ENCODE data around the gene TARBP1.
A peak's percentile ranks its signal among the peaks of the same experiment; 100 is the strongest.
"Not testable (repeated sequence)": the region's sequence is repeated elsewhere in the genome, so short reads cannot be mapped to it uniquely, and the experiment has no call there.

The TARBP1 gene

DNA sequence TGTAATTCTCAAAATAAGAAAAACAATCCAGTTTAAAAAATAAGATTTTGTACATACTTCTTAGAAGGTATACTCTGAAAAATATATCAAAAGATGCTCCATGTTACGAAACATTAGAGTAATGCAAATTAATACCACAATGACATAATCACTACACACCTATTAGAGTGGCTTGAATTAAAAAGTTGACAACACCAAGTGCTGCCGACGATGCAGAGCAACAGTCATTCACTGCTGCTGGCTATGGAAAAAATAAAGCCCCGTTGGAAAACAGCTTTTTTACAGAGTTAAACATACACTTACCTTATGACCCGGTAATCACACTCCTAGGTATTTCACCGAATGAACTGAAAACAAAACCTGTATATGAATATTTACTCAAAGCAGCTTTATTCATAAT is 90.9 kb downstream of the TARBP1 start:
- no peaks in the 10 kb centered on the region for H3K36me3 ChIP-seq (ENCODE audit: control insufficient read depth, insufficient read depth, low read length)
- no peaks in the 10 kb centered on the region for H3K9me3 ChIP-seq (ENCODE audit: control insufficient read depth, low read length)
- no peak overlapping the region for H3K9ac ChIP-seq (ENCODE audit: low read length)
- H3K4me1 ChIP-seq (ENCODE audit: control insufficient read depth, insufficient read depth, low read length) = peaks cover 7% of the 10 kb centered on the region
- no peak overlapping the region for H3K4me3 ChIP-seq (ENCODE audit: low read length)
- no peaks in the 10 kb centered on the region for H3K27me3 ChIP-seq (ENCODE audit: control insufficient read depth, insufficient read depth, low read length)

DNA sequence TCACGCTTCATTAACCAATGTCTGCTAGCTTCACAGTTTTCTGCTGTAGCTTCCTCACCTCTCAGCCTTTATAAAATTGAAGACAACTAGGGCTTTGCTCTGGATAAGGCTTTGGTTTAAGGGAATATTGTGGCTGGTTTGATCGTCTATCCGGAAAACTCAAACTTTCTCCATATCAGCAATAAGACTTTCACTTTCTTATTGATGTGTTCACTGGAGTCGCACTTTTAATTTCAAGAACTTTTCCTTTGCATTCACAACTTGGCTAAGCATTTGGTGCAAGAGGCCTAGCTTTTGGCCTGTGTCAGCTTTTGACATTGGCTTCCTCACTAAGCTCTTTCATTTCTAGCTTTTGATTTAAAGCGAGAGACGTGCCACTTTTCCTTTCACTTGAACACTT is 92.9 kb downstream of the TARBP1 start:
- H3K36me3 ChIP-seq (ENCODE audit: control insufficient read depth, insufficient read depth, low read length) = no peaks in the 10 kb centered on the region
- H3K4me1 ChIP-seq (ENCODE audit: control insufficient read depth, insufficient read depth, low read length) = peaks cover 7% of the 10 kb centered on the region
- H3K9ac ChIP-seq (ENCODE audit: low read length) = no peak overlapping the region
- H3K4me3 ChIP-seq (ENCODE audit: low read length) = no peak overlapping the region
- no peaks in the 10 kb centered on the region for H3K9me3 ChIP-seq (ENCODE audit: control insufficient read depth, low read length)
- no peaks in the 10 kb centered on the region for H3K27me3 ChIP-seq (ENCODE audit: control insufficient read depth, insufficient read depth, low read length)

- Histone ChIP-seq H3K36me3 (ENCODE audit: control insufficient read depth, insufficient read depth, low read length) (peaks cover 6% of the 10 kb centered on the region), H3K27me3 (ENCODE audit: control insufficient read depth, insufficient read depth, low read length) (no peaks in the 10 kb centered on the region), H3K4me1 (ENCODE audit: control insufficient read depth, insufficient read depth, low read length) (no peaks in the 10 kb centered on the region), H3K9me3 (ENCODE audit: control insufficient read depth, low read length) (no peaks in the 10 kb centered on the region), H3K9ac (ENCODE audit: low read length) (no peak overlapping the region), H3K4me3 (ENCODE audit: low read length) (no peak overlapping the region)
Observed at GRCh38 chr1:234381699-234382555, 97.1 kb downstream of the TARBP1 start.

DNA sequence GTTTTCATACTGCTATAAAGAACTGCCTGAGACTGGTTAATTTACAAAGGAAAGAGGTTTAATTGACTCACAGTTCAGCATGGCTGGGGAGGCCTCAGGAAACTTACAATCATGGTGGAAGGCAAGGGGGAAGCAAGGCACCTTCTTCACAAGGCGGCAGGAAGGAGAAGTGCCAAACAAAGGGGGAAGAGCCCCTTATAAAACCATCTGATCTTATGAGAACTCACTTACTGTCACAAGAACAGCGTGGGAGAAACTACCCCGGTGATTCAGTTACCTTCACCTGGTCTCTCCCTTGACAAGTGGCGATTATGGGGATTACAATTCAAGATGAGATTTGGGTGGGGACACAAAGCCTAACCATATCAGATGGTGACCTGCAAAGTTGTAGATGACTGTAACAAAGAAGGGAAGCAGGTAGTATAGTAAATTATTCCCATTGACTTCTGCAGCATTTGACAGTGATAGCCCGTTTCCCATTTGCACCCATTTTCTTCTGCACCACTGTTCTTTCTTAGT is 99.3 kb downstream of the TARBP1 start:
- H3K27me3 ChIP-seq (ENCODE audit: control insufficient read depth, insufficient read depth, low read length) = not testable (repeated sequence)

GRCh38 chr1:234375672-234376071 is 103.3 kb downstream of the TARBP1 start:
- no peak overlapping the region for H3K9ac ChIP-seq (ENCODE audit: low read length)
- no peak overlapping the region for H3K4me3 ChIP-seq (ENCODE audit: low read length)
- H3K27me3 ChIP-seq (ENCODE audit: control insufficient read depth, insufficient read depth, low read length) = no peaks in the 10 kb centered on the region
- H3K4me1 ChIP-seq (ENCODE audit: control insufficient read depth, insufficient read depth, low read length) = peaks cover 5% of the 10 kb centered on the region
- H3K9me3 ChIP-seq (ENCODE audit: control insufficient read depth, low read length) = no peaks in the 10 kb centered on the region
- H3K36me3 ChIP-seq (ENCODE audit: control insufficient read depth, insufficient read depth, low read length) = peaks cover 6% of the 10 kb centered on the region

More for the DNA sequence above, 99.3 kb downstream of the TARBP1 start:
- H3K4me3 ChIP-seq (ENCODE audit: low read length); H3K4me1 ChIP-seq (ENCODE audit: control insufficient read depth, insufficient read depth, low read length); H3K9ac ChIP-seq (ENCODE audit: low read length); H3K36me3 ChIP-seq (ENCODE audit: control insufficient read depth, insufficient read depth, low read length); H3K9me3 ChIP-seq (ENCODE audit: control insufficient read depth, low read length): not testable (repeated sequence)

GRCh38 chr1:234373959-234374254 is 105.1 kb downstream of the TARBP1 start:
- Histone ChIP-seq H3K27me3 (ENCODE audit: control insufficient read depth, insufficient read depth, low read length) (no peaks in the 10 kb centered on the region), H3K36me3 (ENCODE audit: control insufficient read depth, insufficient read depth, low read length) (peaks cover 6% of the 10 kb centered on the region), H3K4me1 (ENCODE audit: control insufficient read depth, insufficient read depth, low read length) (peaks cover 5% of the 10 kb centered on the region), H3K9me3 (ENCODE audit: control insufficient read depth, low read length) (no peaks in the 10 kb centered on the region), H3K4me3 (ENCODE audit: low read length) (peak overlapping the region; percentile 86), H3K9ac (ENCODE audit: low read length) (peak overlapping the region; percentile 97)

DNA sequence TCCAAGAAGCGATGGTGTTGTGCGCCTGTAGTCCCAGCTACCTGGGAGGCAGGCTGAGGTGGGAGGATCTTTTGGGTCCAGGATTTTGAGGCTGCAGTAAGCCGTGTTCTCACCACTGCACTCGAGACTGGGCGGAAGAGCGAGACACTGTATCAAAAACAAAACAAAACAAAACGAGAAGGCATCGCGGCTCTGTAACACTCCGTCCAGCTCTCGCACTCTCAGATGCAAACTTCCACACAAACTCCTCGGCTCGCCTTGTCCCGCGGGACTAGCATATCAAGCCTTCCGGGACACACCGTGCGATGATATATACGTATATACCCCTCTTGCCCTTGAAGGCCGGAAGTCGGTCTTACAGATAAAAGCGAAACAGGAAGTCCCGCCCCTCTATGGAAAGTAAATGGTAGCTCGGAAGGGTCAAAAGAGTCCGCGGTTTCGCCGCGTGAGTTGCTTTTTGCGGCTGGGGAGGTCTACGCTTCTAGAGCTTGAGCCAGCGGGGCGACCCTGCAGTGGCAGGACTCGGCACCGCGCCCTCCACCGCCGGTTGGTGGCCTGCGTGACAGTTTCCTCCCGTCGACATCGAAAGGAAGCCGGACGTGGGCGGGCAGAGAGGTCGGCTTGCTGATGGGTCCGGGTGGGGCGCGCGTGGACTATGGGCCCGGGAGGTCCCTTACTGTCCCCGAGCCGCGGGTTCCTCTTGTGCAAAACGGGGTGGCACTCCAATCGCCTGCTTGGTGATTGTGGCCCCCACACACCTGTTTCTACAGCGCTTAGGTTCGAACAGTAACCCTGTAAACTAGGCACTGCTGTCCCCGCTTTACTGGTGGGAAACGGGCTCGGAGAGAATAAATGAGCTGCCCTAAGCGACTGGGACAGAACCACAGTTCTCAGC is 105.7 kb downstream of the TARBP1 start, which contains the start of gene COA6:
COA6 (plus strand) TSS at position 393 of the 895 bp plus-strand sequence; CDS start at position 404, 11 bp downstream.
- Histone ChIP-seq H3K4me1 (ENCODE audit: control insufficient read depth, insufficient read depth, low read length) (peaks cover 5% of the 10 kb centered on the region), H3K9me3 (ENCODE audit: control insufficient read depth, low read length) (no peaks in the 10 kb centered on the region), H3K4me3 (ENCODE audit: low read length) (peak within 1 kb of the TSS; percentile 86), H3K36me3 (ENCODE audit: control insufficient read depth, insufficient read depth, low read length) (peaks cover 6% of the 10 kb centered on the region), H3K27me3 (ENCODE audit: control insufficient read depth, insufficient read depth, low read length) (no peaks in the 10 kb centered on the region), H3K9ac (ENCODE audit: low read length) (peak within 1 kb of the TSS; percentile 97)

DNA sequence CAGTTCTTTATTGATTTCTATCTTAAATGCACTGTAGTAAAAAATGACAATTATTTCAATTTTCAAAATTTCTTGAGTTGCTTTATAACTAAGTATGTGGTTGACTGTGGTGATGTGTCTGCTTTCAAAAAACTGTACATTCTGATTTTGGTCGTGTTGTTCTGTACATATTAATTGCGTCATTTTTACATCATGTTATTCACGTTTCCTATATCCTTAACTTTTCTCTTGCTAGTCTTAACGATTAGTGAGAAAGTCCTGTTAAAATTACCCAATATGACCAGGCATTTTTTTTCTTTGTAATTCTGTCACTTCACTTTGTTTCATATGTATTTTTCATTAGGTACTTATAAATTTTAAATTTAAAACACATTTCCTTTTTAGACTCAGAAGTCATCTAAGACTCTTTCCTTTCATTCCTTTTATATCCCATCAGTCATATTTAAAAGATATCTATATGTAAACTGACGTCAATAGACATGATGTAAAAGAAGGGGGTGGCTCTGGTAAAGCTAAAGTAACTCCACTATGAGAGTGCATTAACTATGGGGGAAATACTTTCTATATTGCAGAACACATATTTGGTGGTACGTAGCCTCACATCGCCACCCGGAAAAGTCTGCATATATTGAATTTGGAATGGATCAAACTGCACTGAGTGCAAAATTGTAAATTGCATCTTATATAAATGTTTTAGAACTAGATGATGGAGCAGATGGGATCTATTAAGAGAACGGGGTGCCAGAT is 106.8 kb downstream of the TARBP1 start:
- Histone ChIP-seq H3K4me1 (ENCODE audit: control insufficient read depth, insufficient read depth, low read length) (peaks cover 5% of the 10 kb centered on the region), H3K4me3 (ENCODE audit: low read length) (no peak overlapping the region), H3K9me3 (ENCODE audit: control insufficient read depth, low read length) (no peaks in the 10 kb centered on the region), H3K27me3 (ENCODE audit: control insufficient read depth, insufficient read depth, low read length) (no peaks in the 10 kb centered on the region), H3K9ac (ENCODE audit: low read length) (peak overlapping the region; percentile 97), H3K36me3 (ENCODE audit: control insufficient read depth, insufficient read depth, low read length) (no peaks in the 10 kb centered on the region)

- Histone ChIP-seq H3K27me3 (ENCODE audit: control insufficient read depth, insufficient read depth, low read length) (no peaks in the 10 kb centered on the region), H3K4me1 (ENCODE audit: control insufficient read depth, insufficient read depth, low read length) (peaks cover 5% of the 10 kb centered on the region), H3K9ac (ENCODE audit: low read length) (no peak overlapping the region), H3K4me3 (ENCODE audit: low read length) (no peak overlapping the region), H3K36me3 (ENCODE audit: control insufficient read depth, insufficient read depth, low read length) (no peaks in the 10 kb centered on the region), H3K9me3 (ENCODE audit: control insufficient read depth, low read length) (no peaks in the 10 kb centered on the region)
Observed at GRCh38 chr1:234371414-234371813, 107.6 kb downstream of the TARBP1 start.

DNA sequence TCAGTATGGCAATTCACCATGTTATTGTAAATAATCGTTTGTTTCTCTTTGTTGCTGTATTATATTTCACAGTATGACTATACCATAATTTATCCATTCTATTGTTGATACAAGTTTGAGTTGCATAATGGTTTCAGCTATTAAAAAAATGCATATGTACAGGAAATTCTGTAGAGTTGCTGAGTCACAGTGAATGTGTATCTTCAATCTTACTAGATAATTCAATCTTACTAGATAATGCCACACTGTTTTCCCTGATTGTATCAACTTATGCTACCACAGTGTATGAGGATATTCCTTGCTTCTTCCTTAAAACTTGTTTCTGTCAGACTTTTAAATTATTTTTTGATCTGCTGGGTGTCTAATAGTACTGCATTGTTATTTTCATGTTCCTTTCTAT is 109.2 kb downstream of the TARBP1 start:
- no peak overlapping the region for H3K4me3 ChIP-seq (ENCODE audit: low read length)
- no peaks in the 10 kb centered on the region for H3K9me3 ChIP-seq (ENCODE audit: control insufficient read depth, low read length)
- H3K27me3 ChIP-seq (ENCODE audit: control insufficient read depth, insufficient read depth, low read length) = no peaks in the 10 kb centered on the region
- H3K36me3 ChIP-seq (ENCODE audit: control insufficient read depth, insufficient read depth, low read length) = no peaks in the 10 kb centered on the region
- peaks cover 5% of the 10 kb centered on the region for H3K4me1 ChIP-seq (ENCODE audit: control insufficient read depth, insufficient read depth, low read length)
- no peak overlapping the region for H3K9ac ChIP-seq (ENCODE audit: low read length)

- Histone ChIP-seq H3K9me3 (ENCODE audit: control insufficient read depth, low read length) (no peaks in the 10 kb centered on the region), H3K4me1 (ENCODE audit: control insufficient read depth, insufficient read depth, low read length) (no peaks in the 10 kb centered on the region), H3K27me3 (ENCODE audit: control insufficient read depth, insufficient read depth, low read length) (no peaks in the 10 kb centered on the region), H3K36me3 (ENCODE audit: control insufficient read depth, insufficient read depth, low read length) (no peaks in the 10 kb centered on the region), H3K4me3 (ENCODE audit: low read length) (no peak overlapping the region), H3K9ac (ENCODE audit: low read length) (no peak overlapping the region)
Observed at GRCh38 chr1:234369033-234369430, 109.9 kb downstream of the TARBP1 start.
